GM19397 (cell line): ENCODE results near the gene SHC4.
A peak's percentile ranks its signal among the peaks of the same experiment; 100 is the strongest.

Source experiments
- ATAC-seq: cut with Tn5 transposase; IDR thresholded peaks from one replicate; pipeline ENCODE4 v1.9.1; 2021; ENCODE audit warnings: mild to moderate bottlenecking, moderate library complexity; ENCODE audit not compliant: unreplicated experiment

SHC4 gene

GRCh38 chr15:48889925-48890324, 73.8 kb downstream of the SHC4 start:
- ATAC-seq: no peak

GRCh38 chr15:48888836-48889235, 74.9 kb downstream of the SHC4 start:
- ATAC-seq: no peak

- no peak for ATAC-seq
These were observed 75.5 kb downstream of the SHC4 start for GRCh38 chr15:48888191-48888590.

- no peak for ATAC-seq
These were observed 76.6 kb downstream of the SHC4 start for GRCh38 chr15:48887144-48887543.

GRCh38 chr15:48883699-48884098, 80.0 kb downstream of the SHC4 start:
- ATAC-seq: no peak

GRCh38 chr15:48880070-48880634, 83.6 kb downstream of the SHC4 start:
- no peak for ATAC-seq

GRCh38 chr15:48877630-48878595, 85.8 kb downstream of the SHC4 start, which contains the start of gene EID1:
Gene EID1, plus strand, starts transcription at chr15:48878134. Its CDS starts 43 bp downstream, at chr15:48878177.
- ATAC-seq: peak; percentile 99

GRCh38 chr15:48876057-48876456, 87.7 kb downstream of the SHC4 start:
- ATAC-seq: no peak

GRCh38 chr15:48875241-48875960, 88.3 kb downstream of the SHC4 start:
- no peak for ATAC-seq

- ATAC-seq: no peak
These were observed 91.1 kb downstream of the SHC4 start for GRCh38 chr15:48872632-48873031.

GRCh38 chr15:48871542-48871941, 92.2 kb downstream of the SHC4 start:
- ATAC-seq: no peak

GRCh38 chr15:48869966-48870365, 93.8 kb downstream of the SHC4 start:
- no peak for ATAC-seq

GRCh38 chr15:48868536-48868935, 95.2 kb downstream of the SHC4 start:
- no peak for ATAC-seq

GRCh38 chr15:48868023-48868422, 95.7 kb downstream of the SHC4 start:
- ATAC-seq: no peak

- no peak for ATAC-seq
These were observed 97.6 kb downstream of the SHC4 start for GRCh38 chr15:48866141-48866563.

GRCh38 chr15:48865370-48866079, 98.2 kb downstream of the SHC4 start:
- no peak for ATAC-seq

- no peak for ATAC-seq
These were observed 101.0 kb downstream of the SHC4 start for GRCh38 chr15:48862705-48863104.

GRCh38 chr15:48861813-48862431, 101.8 kb downstream of the SHC4 start:
- ATAC-seq: peak; percentile 43

GRCh38 chr15:48859426-48859825, 104.3 kb downstream of the SHC4 start:
- ATAC-seq: no peak

- ATAC-seq: no peak
These were observed 105.3 kb downstream of the SHC4 start for GRCh38 chr15:48858401-48858800.
